ENCODE results near the gene GGA1. TPM values are rescaled to one million over a fixed set of nuclear protein-coding genes. Genes with fewer than 3 reads are reported as not detected.
A peak's percentile ranks its signal among the peaks of the same experiment; 100 is the strongest.

GGA1 gene
- total and polyA plus RNA-seq, 9 of the 15 experiments (the other 6 are each of a cell fraction or from before 2014, with no cell fraction given), result 1.5 to 69.5 (median 31.6) TPM

DNA sequence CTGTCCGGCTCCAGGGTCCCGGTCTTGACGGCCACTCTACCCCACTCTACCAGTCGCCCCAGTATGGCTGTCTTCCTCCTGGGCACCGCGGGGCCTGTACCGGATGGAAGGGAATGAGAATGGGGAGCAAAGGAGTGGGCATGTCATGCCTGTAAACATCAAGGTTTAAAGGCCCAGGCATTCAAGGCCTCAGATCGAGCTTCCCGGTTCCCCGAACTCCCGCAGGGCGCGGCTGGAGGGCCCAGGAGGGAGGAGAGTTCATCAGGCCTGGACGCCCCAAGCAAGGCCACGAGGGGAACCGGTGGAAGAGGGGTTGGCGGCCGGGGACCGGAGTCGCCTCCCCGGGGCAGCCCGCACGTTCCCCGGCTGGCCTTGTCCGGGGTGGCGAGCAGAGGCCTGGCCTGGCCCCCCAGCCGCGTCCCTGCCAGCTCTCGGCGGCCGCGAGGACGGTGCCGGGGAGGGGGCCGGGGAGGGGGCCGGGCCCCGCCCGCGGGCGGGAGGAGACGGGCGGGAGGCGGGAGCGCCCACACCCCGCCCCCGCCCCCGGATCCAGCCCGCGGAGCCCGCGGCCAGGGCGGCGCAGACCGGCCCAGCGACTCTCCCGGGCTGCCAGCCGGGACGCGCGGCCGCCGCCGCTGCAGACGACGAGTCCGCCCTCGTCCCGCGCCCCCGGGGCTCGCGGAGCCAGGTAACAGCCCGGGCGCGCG, 48.6 kb upstream of the GGA1 start, which contains the start of gene CDC42EP1:
CDC42EP1 (plus strand) TSS at position 580 of the 707 bp plus-strand sequence. CDS start 5,870 bp downstream, outside the sequence.
- Histone ChIP-seq H3K9me3 (replicated peaks; ENCODE audit: control insufficient read depth, insufficient read depth, low read depth, low read length) (no peaks in the 10 kb centered on the region), H3K9me1 (ENCODE audit: control insufficient read depth, insufficient read depth, low read length) (peaks cover 3% of the 10 kb centered on the region), H3K4me2 (ENCODE audit: insufficient read depth, low read length) (peak within 1 kb of the TSS; percentile 92), H3K4me1 (replicated peaks in 1 of 2; ENCODE audit: control insufficient read depth in 2 of 2, insufficient read depth in 2 of 2, low read length in 2 of 2) (peaks cover 26 to 39% of the 10 kb centered on the region in 2 experiments), H4K20me1 (replicated peaks; ENCODE audit: control insufficient read depth, insufficient read depth, low read length) (peaks cover 14% of the 10 kb centered on the region), H2AFZ (ENCODE audit: low read depth, low read length) (peak within 1 kb of the TSS; percentile 72), H3K27me3 (ENCODE audit: control insufficient read depth in 2 of 2, insufficient read depth in 2 of 2, low read length in 2 of 2) (no peaks in the 10 kb centered on the region), H3K9ac (ENCODE audit: insufficient read depth in 1 of 2, low read depth in 2 of 2, low read length in 2 of 2) (peak within 1 kb of the TSS; percentile 97), H3K27ac (ENCODE audit: extremely low read depth, low read depth, low read length) (peak within 1 kb of the TSS; percentile 97), H3K36me3 (ENCODE audit: control insufficient read depth, insufficient read depth, low read length) (peaks cover 24% of the 10 kb centered on the region; the same call in 2 of the 3 replicates), H3K4me3 (peak within 1 kb of the TSS; percentile 83), H3K79me2 (ENCODE audit: control insufficient read depth, insufficient read depth, low read length) (peaks cover 46% of the 10 kb centered on the region)
- ChIA-PET CTCF (ENCODE audit: low intra/inter-chr PET ratio) (interaction anchor here (0.9 kb wide), 1 partner anchor 22 kb away, joined by 3 read pairs; no protein-coding TSS in a partner anchor), POLR2A (interaction anchor here (0.6 to 1.1 kb wide), 2 partner anchors 10 to 11 kb away, joined by 3 to 4 read pairs; no protein-coding TSS in a partner anchor)
- peak; percentile 62 to 86 (median 83) for DNase-seq (ENCODE audit: extremely low read depth in 1 of 4, low spot score in 3 of 4)
- TSS peak; percentile 38 for BruUV-seq (replicated peaks)
- FAIRE-seq, result no peak
- peak; percentile 74 for ATAC-seq
- intact Hi-C loops (cut with micrococcal nuclease) (no loop called here), in situ Hi-C loops (cut with MboI) (no loop called here)
- 18% methylated on average over 10 of the region's 76 CpGs for WGBS (ENCODE audit: insufficient coverage, low coverage, missing lambda C conversion rate)
- no peak for TF ChIP-seq ERF (CRISPR knock-in tag; IDR thresholded peaks at IDR 0.05)
- TF ChIP-seq, protein P1, sequence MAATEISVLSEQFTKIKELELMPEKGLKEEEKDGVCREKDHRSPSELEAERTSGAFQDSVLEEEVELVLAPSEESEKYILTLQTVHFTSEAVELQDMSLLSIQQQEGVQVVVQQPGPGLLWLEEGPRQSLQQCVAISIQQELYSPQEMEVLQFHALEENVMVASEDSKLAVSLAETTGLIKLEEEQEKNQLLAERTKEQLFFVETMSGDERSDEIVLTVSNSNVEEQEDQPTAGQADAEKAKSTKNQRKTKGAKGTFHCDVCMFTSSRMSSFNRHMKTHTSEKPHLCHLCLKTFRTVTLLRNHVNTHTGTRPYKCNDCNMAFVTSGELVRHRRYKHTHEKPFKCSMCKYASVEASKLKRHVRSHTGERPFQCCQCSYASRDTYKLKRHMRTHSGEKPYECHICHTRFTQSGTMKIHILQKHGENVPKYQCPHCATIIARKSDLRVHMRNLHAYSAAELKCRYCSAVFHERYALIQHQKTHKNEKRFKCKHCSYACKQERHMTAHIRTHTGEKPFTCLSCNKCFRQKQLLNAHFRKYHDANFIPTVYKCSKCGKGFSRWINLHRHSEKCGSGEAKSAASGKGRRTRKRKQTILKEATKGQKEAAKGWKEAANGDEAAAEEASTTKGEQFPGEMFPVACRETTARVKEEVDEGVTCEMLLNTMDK (IDR thresholded peaks at IDR 0.05; ENCODE audit: borderline replicate concordance, insufficient read depth, low read depth, low read length, poor library complexity, severe bottlenecking), result no peak
- no peak for TF ChIP-seq FIP1L1 (IDR thresholded peaks at IDR 0.05; ENCODE audit: low read depth, low read length, poor library complexity, severe bottlenecking)
- 0 out of 2 replicates have a peak, but pooled peaks have one; percentile 33 for TF ChIP-seq GABPA (tag; conservative IDR thresholded peaks at IDR 0.05; ENCODE audit: low read depth)
- no peak for TF ChIP-seq SMARCA5 (IDR thresholded peaks at IDR 0.05)
- no peak for TF ChIP-seq E2F3 (CRISPR knock-in tag; IDR thresholded peaks at IDR 0.05)
- TF ChIP-seq ETS1 (conservative IDR thresholded peaks at IDR 0.05; ENCODE audit: control insufficient read depth, low read depth, low read length), result no peak
- no peak for TF ChIP-seq TEAD2 (tag; IDR thresholded peaks at IDR 0.05)
- TF ChIP-seq UBTF (IDR thresholded peaks at IDR 0.05; ENCODE audit: borderline replicate concordance in 1 of 2, low read depth in 2 of 2, low read length in 2 of 2), result peak in 1 of 2 experiments; percentile 79; a peak in 1 of 4 replicates
- 0 out of 2 replicates have a peak, but pooled peaks have one; percentile 34 for TF ChIP-seq CEBPG (CRISPR knock-in tag; IDR thresholded peaks at IDR 0.05)
- no peak for TF ChIP-seq CEBPG (tag; conservative IDR thresholded peaks at IDR 0.05 in 1 of 2, IDR thresholded peaks at IDR 0.05 in 1 of 2)
- TF ChIP-seq GABPB1 (CRISPR knock-in tag; IDR thresholded peaks at IDR 0.05), result 0 out of 2 replicates have a peak, but pooled peaks have one; percentile 28
- TF ChIP-seq ZNF668 (CRISPR knock-in tag; IDR thresholded peaks at IDR 0.05), result no peak
- TF ChIP-seq POLR2H (tag; IDR thresholded peaks at IDR 0.05; ENCODE audit: low read depth), result peak; percentile 59; the same call in 1 of the 2 replicates

All from K562 (cell line).